Nephron (organoid): Measurements from ENCODE around the gene RBM4.

Experiments used
- H3K27ac Mint-ChIP-seq, 3 experiments: 2 replicates each; pipeline ENCODE4 v1.8.0; 2020; ENCODE audit warnings: mixed read lengths in 3 of 3, mild to moderate bottlenecking in 2 of 3, moderate library complexity in 1 of 3
- H3K27me3 Mint-ChIP-seq: 2 replicates; pipeline ENCODE4 v1.8.0; 2021; ENCODE audit warnings: low read depth, mild to moderate bottlenecking, moderate library complexity, mixed read lengths
- H3K36me3 Mint-ChIP-seq: 2 replicates; pipeline ENCODE4 v1.8.0; 2020; ENCODE audit warnings: low read depth, mixed read lengths
- H3K4me1 Mint-ChIP-seq: 2 replicates; pipeline ENCODE4 v1.8.0; 2020; ENCODE audit warnings: mixed read lengths
- H3K4me3 Mint-ChIP-seq, 3 experiments: 2 replicates each; pipeline ENCODE4 v1.8.0; 2020; ENCODE audit warnings: mild to moderate bottlenecking in 3 of 3, mixed read lengths in 3 of 3, moderate library complexity in 2 of 3
- H3K9me3 Mint-ChIP-seq: 2 replicates; pipeline ENCODE4 v1.8.0; 2020; ENCODE audit warnings: mixed read lengths
- CTCF ChIP-seq, 3 experiments: fragments of 200-600 bp; sonication (generic); IDR thresholded peaks; one replicate each; pipeline ENCODE4 v1.5.0; 2021; ENCODE audit warnings: antibody characterized with exemption in 3 of 3; ENCODE audit not compliant: unreplicated experiment in 3 of 3

Gene RBM4

GRCh38 chr11:66625041-66625751 is 13.3 kb upstream of the RBM4 start:
- no peak overlapping the region for H3K4me3 Mint-ChIP-seq
- no peak for TF ChIP-seq CTCF (IDR thresholded peaks at IDR 0.05; ENCODE audit: unreplicated experiment in 3 of 3)
- H3K27ac Mint-ChIP-seq = no peak overlapping the region
- H3K36me3 Mint-ChIP-seq = peaks cover 71% of the 10 kb centered on the region
- H3K4me1 Mint-ChIP-seq = peaks cover 7% of the 10 kb centered on the region
- no peaks in the 10 kb centered on the region for H3K9me3 Mint-ChIP-seq
- no peaks in the 10 kb centered on the region for H3K27me3 Mint-ChIP-seq

DNA sequence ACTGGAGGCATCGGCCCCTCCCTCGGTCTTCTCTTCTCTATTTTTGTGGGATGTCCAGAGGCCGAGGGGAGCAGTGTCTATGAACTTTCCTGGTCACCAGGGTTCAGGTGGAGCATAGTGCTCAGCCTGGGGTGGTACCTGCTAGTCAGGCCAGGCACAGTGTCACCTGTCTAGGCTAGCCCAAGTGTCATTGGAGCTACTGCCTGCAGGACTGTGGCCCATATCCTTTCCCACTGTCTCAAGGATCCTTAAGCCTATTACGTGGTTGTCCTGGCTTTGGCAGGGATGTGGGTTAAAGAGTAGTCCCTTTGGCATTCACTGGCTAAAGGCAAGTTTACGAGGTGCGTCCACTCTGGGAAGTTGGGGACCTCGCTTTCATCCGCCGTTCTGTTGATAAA is 12.8 kb upstream of the RBM4 start:
- Mint-ChIP-seq H3K36me3 (peaks cover 72% of the 10 kb centered on the region), H3K4me3 (no peak overlapping the region), H3K27ac (no peak overlapping the region), H3K4me1 (peaks cover 7% of the 10 kb centered on the region), H3K27me3 (no peaks in the 10 kb centered on the region), H3K9me3 (no peaks in the 10 kb centered on the region)
- TF ChIP-seq CTCF (IDR thresholded peaks at IDR 0.05; ENCODE audit: unreplicated experiment in 3 of 3) = no peak

DNA sequence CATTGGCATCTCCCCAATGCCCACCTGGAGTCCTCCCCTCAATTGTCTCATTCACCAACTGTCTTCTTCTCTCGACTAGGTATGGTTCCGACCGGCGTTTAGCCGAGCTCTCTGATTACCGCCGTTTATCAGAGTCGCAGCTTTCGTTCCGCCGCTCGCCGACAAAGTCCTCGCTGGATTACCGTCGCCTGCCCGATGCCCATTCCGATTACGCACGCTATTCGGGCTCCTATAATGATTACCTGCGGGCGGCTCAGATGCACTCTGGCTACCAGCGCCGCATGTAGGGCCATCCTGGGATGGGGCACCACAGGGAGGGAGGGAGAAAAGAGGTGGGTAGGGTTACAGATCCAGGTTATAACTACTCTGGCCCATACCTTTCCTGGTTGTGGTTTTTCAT is 12.1 kb upstream of the RBM4 start:
- H3K4me1 Mint-ChIP-seq = peaks cover 7% of the 10 kb centered on the region
- no peak overlapping the region for H3K4me3 Mint-ChIP-seq
- no peak for TF ChIP-seq CTCF (IDR thresholded peaks at IDR 0.05; ENCODE audit: unreplicated experiment in 3 of 3)
- no peaks in the 10 kb centered on the region for H3K27me3 Mint-ChIP-seq
- H3K36me3 Mint-ChIP-seq = peaks cover 71% of the 10 kb centered on the region
- no peaks in the 10 kb centered on the region for H3K9me3 Mint-ChIP-seq
- H3K27ac Mint-ChIP-seq = no peak overlapping the region

- Mint-ChIP-seq H3K9me3 (no peaks in the 10 kb centered on the region), H3K4me3 (no peak overlapping the region), H3K27me3 (no peaks in the 10 kb centered on the region), H3K36me3 (peaks cover 72% of the 10 kb centered on the region), H3K27ac (no peak overlapping the region), H3K4me1 (peaks cover 7% of the 10 kb centered on the region)
- no peak for TF ChIP-seq CTCF (IDR thresholded peaks at IDR 0.05; ENCODE audit: unreplicated experiment in 3 of 3)
Observed at GRCh38 chr11:66626926-66627325, 11.6 kb upstream of the RBM4 start.

GRCh38 chr11:66628061-66628603 is 10.4 kb upstream of the RBM4 start:
- Mint-ChIP-seq H3K4me1 (peaks cover 1% of the 10 kb centered on the region), H3K27me3 (no peaks in the 10 kb centered on the region), H3K27ac (no peak overlapping the region), H3K36me3 (peaks cover 70% of the 10 kb centered on the region), H3K4me3 (no peak overlapping the region), H3K9me3 (no peaks in the 10 kb centered on the region)
- TF ChIP-seq CTCF (IDR thresholded peaks at IDR 0.05; ENCODE audit: unreplicated experiment in 3 of 3) = no peak

DNA sequence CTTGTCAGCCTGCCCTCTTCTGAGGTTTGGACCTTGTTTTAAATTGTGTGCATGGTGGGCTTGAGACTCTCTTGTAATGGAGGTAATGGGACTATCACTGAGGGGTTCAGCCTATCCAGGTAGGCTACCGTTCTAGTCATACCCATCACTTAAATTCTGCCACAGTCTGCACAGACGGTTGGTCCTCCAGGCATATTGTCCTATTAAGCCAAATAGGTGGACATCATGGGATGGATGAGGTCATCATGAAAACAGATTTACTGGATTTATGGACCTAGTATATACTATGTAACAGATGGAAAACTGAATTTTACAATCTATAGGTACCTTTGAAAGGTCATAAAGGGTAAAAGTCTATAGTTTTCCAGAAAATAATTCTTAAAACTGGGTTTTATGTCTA is 9.1 kb upstream of the RBM4 start:
- peaks cover 64% of the 10 kb centered on the region for H3K36me3 Mint-ChIP-seq
- H3K4me1 Mint-ChIP-seq = no peaks in the 10 kb centered on the region
- H3K9me3 Mint-ChIP-seq = no peaks in the 10 kb centered on the region
- no peaks in the 10 kb centered on the region for H3K27me3 Mint-ChIP-seq
- H3K4me3 Mint-ChIP-seq = no peak overlapping the region
- H3K27ac Mint-ChIP-seq = no peak overlapping the region
- no peak for TF ChIP-seq CTCF (IDR thresholded peaks at IDR 0.05; ENCODE audit: unreplicated experiment in 3 of 3)
